GM12878 (cell line): ENCODE results near the gene SELENOM.

Source experiments
- CTCF ChIP-seq, 3 experiments: IDR thresholded peaks in 2 of 3; conservative IDR thresholded peaks in 1 of 3; 2 replicates each; pipeline ENCODE4 v1.5.1; 2011; ENCODE audit warnings: low read depth in 3 of 3, low read length in 3 of 3, mild to moderate bottlenecking in 3 of 3, control low read depth in 2 of 3, moderate library complexity in 2 of 3, inconsistent platforms in 1 of 3, mixed read lengths in 1 of 3; ENCODE audit not compliant: control insufficient read depth in 2 of 3, insufficient read depth in 1 of 3; ENCODE audit errors: extremely low read depth in 1 of 3
- JUND ChIP-seq: IDR thresholded peaks from 2 replicates; pipeline ENCODE4 v1.6.1; 2012; ENCODE audit warnings: low read depth, mild to moderate bottlenecking, low read length, improper control_type of control experiment, moderate library complexity
- MTA2 ChIP-seq: fragments of 450-650 bp; IDR thresholded peaks from 2 replicates; pipeline ENCODE4 v1.6.1; 2016; ENCODE audit warnings: low read depth, mild to moderate bottlenecking, moderate library complexity
- SMC3 ChIP-seq: IDR thresholded peaks from 2 replicates; pipeline ENCODE4 v1.6.1; 2011; ENCODE audit warnings: low read length, improper control_type of control experiment, borderline replicate concordance

GRCh38 chr22:31120642-31121041, 13.3 kb upstream of the SELENOM start:
- TF ChIP-seq JUND (no peak), MTA2 (no peak), CTCF (IDR thresholded peaks at IDR 0.05 in 2 of 3, conservative IDR thresholded peaks at IDR 0.05 in 1 of 3; ENCODE audit: control insufficient read depth in 2 of 3, extremely low read depth in 1 of 3, insufficient read depth in 1 of 3, low read depth in 3 of 3, low read length in 3 of 3) (no peak), SMC3 (no peak)
